ENCODE data around the gene RBFOX2. TPM values are rescaled to one million over a fixed set of nuclear protein-coding genes. Genes with fewer than 3 reads are reported as not detected.

Gene RBFOX2
- total RNA-seq, 2 donors from 2014 or later = 104 to 120 TPM

DNA sequence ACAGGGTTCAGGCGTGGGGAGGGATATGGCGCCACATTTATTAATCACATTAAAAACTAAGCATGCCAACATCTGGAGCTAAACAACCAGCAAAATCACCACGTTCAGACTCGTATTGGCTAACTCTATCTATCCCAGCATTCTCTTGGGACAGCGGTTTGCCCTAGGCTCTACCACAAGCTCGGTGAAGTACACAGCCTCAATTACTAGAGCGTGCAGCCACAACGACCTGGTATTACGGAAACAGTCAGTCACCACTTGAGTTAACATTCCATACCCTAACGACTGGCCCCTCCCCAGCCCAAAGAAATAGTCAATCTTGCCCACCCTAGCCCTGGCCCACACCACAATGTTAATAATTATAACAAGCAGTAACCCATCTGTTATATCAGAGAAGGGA is 278.8 kb downstream of the RBFOX2 start:
- H3K27me3 ChIP-seq (ENCODE audit: control insufficient read depth, insufficient read depth, low read length, poor library complexity, severe bottlenecking) = no peaks in the 10 kb centered on the region
- H3K4me3 Mint-ChIP-seq = no peak overlapping the region
- no peak overlapping the region for H3K4me3 ChIP-seq (ENCODE audit: low read length)
- H3K36me3 ChIP-seq (ENCODE audit: control insufficient read depth, insufficient read depth, low read length) = peaks cover 65% of the 10 kb centered on the region
- TF ChIP-seq, protein P1, sequence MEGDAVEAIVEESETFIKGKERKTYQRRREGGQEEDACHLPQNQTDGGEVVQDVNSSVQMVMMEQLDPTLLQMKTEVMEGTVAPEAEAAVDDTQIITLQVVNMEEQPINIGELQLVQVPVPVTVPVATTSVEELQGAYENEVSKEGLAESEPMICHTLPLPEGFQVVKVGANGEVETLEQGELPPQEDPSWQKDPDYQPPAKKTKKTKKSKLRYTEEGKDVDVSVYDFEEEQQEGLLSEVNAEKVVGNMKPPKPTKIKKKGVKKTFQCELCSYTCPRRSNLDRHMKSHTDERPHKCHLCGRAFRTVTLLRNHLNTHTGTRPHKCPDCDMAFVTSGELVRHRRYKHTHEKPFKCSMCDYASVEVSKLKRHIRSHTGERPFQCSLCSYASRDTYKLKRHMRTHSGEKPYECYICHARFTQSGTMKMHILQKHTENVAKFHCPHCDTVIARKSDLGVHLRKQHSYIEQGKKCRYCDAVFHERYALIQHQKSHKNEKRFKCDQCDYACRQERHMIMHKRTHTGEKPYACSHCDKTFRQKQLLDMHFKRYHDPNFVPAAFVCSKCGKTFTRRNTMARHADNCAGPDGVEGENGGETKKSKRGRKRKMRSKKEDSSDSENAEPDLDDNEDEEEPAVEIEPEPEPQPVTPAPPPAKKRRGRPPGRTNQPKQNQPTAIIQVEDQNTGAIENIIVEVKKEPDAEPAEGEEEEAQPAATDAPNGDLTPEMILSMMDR (conservative IDR thresholded peaks at IDR 0.05) = no peak
- H3K9me3 ChIP-seq (ENCODE audit: control insufficient read depth, low read length) = no peaks in the 10 kb centered on the region
- H3K27ac Mint-ChIP-seq = peak overlapping the region; percentile 19
- peaks cover 17% of the 10 kb centered on the region for H3K36me3 Mint-ChIP-seq (ENCODE audit: low read depth)
- DNase-seq = no peak
- H3K9me3 Mint-ChIP-seq = no peaks in the 10 kb centered on the region
- H3K4me1 ChIP-seq (ENCODE audit: control insufficient read depth, insufficient read depth, low read length) = peaks cover under 1% of the 10 kb centered on the region
- H3K4me1 Mint-ChIP-seq = peaks cover 43% of the 10 kb centered on the region
- H3K27me3 Mint-ChIP-seq (ENCODE audit: insufficient read depth) = no peaks in the 10 kb centered on the region
- H3K27ac ChIP-seq (ENCODE audit: low read depth, low read length) = no peak overlapping the region
- 80 to 89% methylated on average over 2 to 10 of the region's 10 CpGs for WGBS, 2 experiments (ENCODE audit: insufficient coverage in 1 of 2, insufficient read length in 1 of 2)
- no peak overlapping the region for H3K9ac ChIP-seq (ENCODE audit: extremely low read depth, low read length, poor library complexity, severe bottlenecking)

DNA sequence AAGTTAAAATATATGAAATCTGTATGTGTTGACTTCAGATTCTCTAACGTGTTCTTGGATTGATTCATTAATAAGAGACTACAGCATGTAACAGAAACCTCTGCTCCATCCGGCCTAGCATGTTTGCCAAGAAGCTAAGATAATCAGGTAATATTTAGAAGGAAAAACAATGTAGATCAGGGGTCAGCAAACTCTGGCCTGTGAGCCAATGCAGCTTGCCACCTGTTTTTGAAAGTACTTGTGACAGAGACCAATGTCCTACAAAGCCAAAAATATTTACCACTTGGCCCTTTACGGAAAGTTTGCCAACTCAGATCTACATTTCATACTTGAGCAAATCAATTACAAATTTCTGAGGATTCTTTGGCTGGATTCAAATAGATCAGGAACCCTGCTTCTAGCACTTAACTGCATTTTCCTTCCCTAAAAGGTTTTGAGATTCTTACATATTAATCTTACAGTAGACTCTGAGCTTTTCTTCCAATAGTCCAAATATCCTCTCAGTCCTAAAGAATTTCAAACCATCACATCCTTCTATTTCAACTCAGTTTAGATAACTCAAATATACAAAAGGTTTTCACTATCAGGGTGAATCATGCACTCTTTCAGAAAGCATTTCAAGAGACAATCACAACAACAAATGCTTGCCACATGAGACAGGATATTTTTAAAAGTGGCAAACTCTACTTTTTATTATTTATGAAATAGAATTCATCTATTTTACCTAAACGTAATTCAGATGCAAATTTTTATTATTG is 281.5 kb downstream of the RBFOX2 start:
- Histone ChIP-seq H3K4me3 (ENCODE audit: low read length) (no peak overlapping the region), H3K27me3 (ENCODE audit: control insufficient read depth, insufficient read depth, low read length, poor library complexity, severe bottlenecking) (no peaks in the 10 kb centered on the region), H3K36me3 (ENCODE audit: control insufficient read depth, insufficient read depth, low read length) (peaks cover 72% of the 10 kb centered on the region), H3K9ac (ENCODE audit: extremely low read depth, low read length, poor library complexity, severe bottlenecking) (no peak overlapping the region), H3K4me1 (ENCODE audit: control insufficient read depth, insufficient read depth, low read length) (peaks cover 6% of the 10 kb centered on the region), H3K27ac (ENCODE audit: low read depth, low read length) (no peak overlapping the region), H3K9me3 (ENCODE audit: control insufficient read depth, low read length) (no peaks in the 10 kb centered on the region)
- H3K36me3 Mint-ChIP-seq (ENCODE audit: low read depth) = peaks cover 23% of the 10 kb centered on the region
- 90 to 92% methylated on average over 1 to 4 of the region's 4 CpGs for WGBS, 2 experiments (ENCODE audit: insufficient coverage in 1 of 2, insufficient read length in 1 of 2)
- no peaks in the 10 kb centered on the region for H3K9me3 Mint-ChIP-seq
- DNase-seq = no peak
- H3K4me1 Mint-ChIP-seq = peaks cover 54% of the 10 kb centered on the region
- TF ChIP-seq, protein P1 (conservative IDR thresholded peaks at IDR 0.05) = no peak
- H3K27me3 Mint-ChIP-seq (ENCODE audit: insufficient read depth) = no peaks in the 10 kb centered on the region
- peak overlapping the region; percentile 27 for H3K27ac Mint-ChIP-seq
- H3K4me3 Mint-ChIP-seq = no peak overlapping the region

DNA sequence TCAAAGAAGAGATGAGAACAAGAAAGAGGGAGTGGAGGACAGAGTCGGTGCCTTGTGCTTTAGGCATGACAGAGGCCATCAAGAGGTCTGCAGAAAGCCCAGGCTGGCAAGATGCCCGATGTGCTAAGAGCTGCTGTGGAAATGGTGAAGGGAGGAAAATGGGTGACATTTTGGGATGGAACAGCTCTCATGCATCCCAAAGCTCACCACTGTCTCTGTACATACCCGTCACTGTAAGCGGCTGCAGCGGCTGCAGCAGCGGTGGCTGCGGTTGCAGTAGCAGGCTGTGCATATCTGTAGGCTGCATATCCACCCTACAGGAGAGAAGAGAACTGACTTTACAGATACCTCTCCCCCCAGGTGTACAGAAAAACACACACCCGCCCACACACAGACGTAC is 282.4 kb downstream of the RBFOX2 start:
- WGBS, 2 experiments (ENCODE audit: insufficient coverage in 1 of 2, insufficient read length in 1 of 2) = 95 to 96% methylated on average over 5 to 9 of the region's 9 CpGs
- Mint-ChIP-seq H3K9me3 (no peaks in the 10 kb centered on the region), H3K27me3 (ENCODE audit: insufficient read depth) (no peaks in the 10 kb centered on the region), H3K27ac (no peak overlapping the region), H3K36me3 (ENCODE audit: low read depth) (peaks cover 24% of the 10 kb centered on the region), H3K4me3 (no peak overlapping the region), H3K4me1 (peaks cover 51% of the 10 kb centered on the region)
- Histone ChIP-seq H3K9me3 (ENCODE audit: control insufficient read depth, low read length) (no peaks in the 10 kb centered on the region), H3K4me1 (ENCODE audit: control insufficient read depth, insufficient read depth, low read length) (peaks cover 6% of the 10 kb centered on the region), H3K36me3 (ENCODE audit: control insufficient read depth, insufficient read depth, low read length) (peaks cover 77% of the 10 kb centered on the region), H3K27ac (ENCODE audit: low read depth, low read length) (no peak overlapping the region), H3K27me3 (ENCODE audit: control insufficient read depth, insufficient read depth, low read length, poor library complexity, severe bottlenecking) (no peaks in the 10 kb centered on the region), H3K9ac (ENCODE audit: extremely low read depth, low read length, poor library complexity, severe bottlenecking) (no peak overlapping the region), H3K4me3 (ENCODE audit: low read length) (no peak overlapping the region)
- TF ChIP-seq, protein P1 (conservative IDR thresholded peaks at IDR 0.05) = no peak
- DNase-seq = no peak
